GM18873 (cell line): ENCODE measurements around the gene FGG.
A peak's percentile ranks its signal among the peaks of the same experiment; 100 is the strongest.

ENCODE experiments used
- ATAC-seq: cut with Tn5 transposase; IDR thresholded peaks from one replicate; pipeline ENCODE4 v1.9.1; 2021; ENCODE audit warnings: mild to moderate bottlenecking, moderate library complexity, moderate number of reproducible peaks; ENCODE audit not compliant: unreplicated experiment, low FRiP score

Gene FGG

GRCh38 chr4:154559494-154560418 lies 52.7 kb downstream of the FGG start:
- peak; percentile 84 for ATAC-seq

GRCh38 chr4:154559141-154559493 lies 53.3 kb downstream of the FGG start:
- ATAC-seq, result peak; percentile 15
